GM18508 (cell line): ENCODE results near the gene TRPT1.

ENCODE experiments used
- ATAC-seq: cut with Tn5 transposase; IDR thresholded peaks from one replicate; pipeline ENCODE4 v1.9.1; 2021; ENCODE audit warnings: moderate number of reproducible peaks; ENCODE audit not compliant: insufficient read depth, unreplicated experiment

TRPT1 gene

GRCh38 chr11:64183890-64184289, 42.1 kb downstream of the TRPT1 start:
- ATAC-seq = no peak

- no peak for ATAC-seq
These were observed 44.2 kb downstream of the TRPT1 start for GRCh38 chr11:64181506-64182411.

- ATAC-seq = no peak
These were observed 45.1 kb downstream of the TRPT1 start for GRCh38 chr11:64180891-64181290.

- ATAC-seq = no peak
These were observed 46.9 kb downstream of the TRPT1 start for GRCh38 chr11:64178951-64179639.

GRCh38 chr11:64178203-64178602, 47.8 kb downstream of the TRPT1 start:
- ATAC-seq = no peak

GRCh38 chr11:64176751-64177150, 49.2 kb downstream of the TRPT1 start:
- ATAC-seq = no peak
